Stimulated activated memory B cell treated with anti-CD40 and anti-IgM and Interleukin-4, amounts not matched to agents 10 μg/mL and 1 μg/mL and 100 μg/mL, for 72 hours (primary cell): Measurements from ENCODE around the gene SIRPB2.
A peak's percentile ranks its signal among the peaks of the same experiment; 100 is the strongest.
"Not testable (repeated sequence)": the region's sequence is repeated elsewhere in the genome, so short reads cannot be mapped to it uniquely, and the experiment has no call there.

Experiments
- ATAC-seq: fragments of 150-1000 bp; cut with Tn5 transposase; 2 replicates; pipeline ENCODE4 v1.10.0; 2021
- H3K27ac Mint-ChIP-seq: one replicate; pipeline ENCODE4 v1.8.0; 2022; ENCODE audit warnings: mild to moderate bottlenecking, mixed read lengths
- H3K27me3 Mint-ChIP-seq: one replicate; pipeline ENCODE4 v1.8.0; 2022; ENCODE audit warnings: mixed read lengths
- H3K36me3 Mint-ChIP-seq: one replicate; pipeline ENCODE4 v1.8.0; 2022; ENCODE audit warnings: mixed read lengths
- H3K4me1 Mint-ChIP-seq: one replicate; pipeline ENCODE4 v1.8.0; 2022; ENCODE audit warnings: mixed read lengths
- H3K4me3 Mint-ChIP-seq: one replicate; pipeline ENCODE4 v1.8.0; 2022; ENCODE audit warnings: mild to moderate bottlenecking, moderate library complexity, mixed read lengths
- H3K9me3 Mint-ChIP-seq: one replicate; pipeline ENCODE4 v1.8.0; 2022; ENCODE audit warnings: mixed read lengths

SIRPB2 gene

GRCh38 chr20:1509237-1509636 lies 18.0 kb upstream of the SIRPB2 start:
- ATAC-seq: peak; percentile 61
- no peak overlapping the region for H3K4me3 Mint-ChIP-seq

GRCh38 chr20:1508574-1508973 lies 17.4 kb upstream of the SIRPB2 start:
- Mint-ChIP-seq H3K4me3 (no peak overlapping the region), H3K9me3 (peaks cover 5% of the 10 kb centered on the region), H3K27me3 (peaks cover 24% of the 10 kb centered on the region), H3K27ac (no peak overlapping the region), H3K4me1 (peaks cover 2% of the 10 kb centered on the region), H3K36me3 (no peaks in the 10 kb centered on the region)
- no peak for ATAC-seq

More at GRCh38 chr20:1509237-1509636, 18.0 kb upstream of the SIRPB2 start:
- H3K27me3 Mint-ChIP-seq: peaks cover 20% of the 10 kb centered on the region
- H3K36me3 Mint-ChIP-seq: no peaks in the 10 kb centered on the region
- H3K9me3 Mint-ChIP-seq: peaks cover 6% of the 10 kb centered on the region
- H3K4me1 Mint-ChIP-seq: no peaks in the 10 kb centered on the region
- H3K27ac Mint-ChIP-seq: no peak overlapping the region

GRCh38 chr20:1507276-1507675 lies 16.1 kb upstream of the SIRPB2 start:
- H3K4me3 Mint-ChIP-seq: no peak overlapping the region
- no peak for ATAC-seq
- H3K4me1 Mint-ChIP-seq: peaks cover 8% of the 10 kb centered on the region
- H3K27ac Mint-ChIP-seq: no peak overlapping the region
- H3K36me3 Mint-ChIP-seq: no peaks in the 10 kb centered on the region
- peaks cover 37% of the 10 kb centered on the region for H3K27me3 Mint-ChIP-seq
- no peaks in the 10 kb centered on the region for H3K9me3 Mint-ChIP-seq

- Mint-ChIP-seq H3K27me3 (peaks cover 39% of the 10 kb centered on the region), H3K27ac (no peak overlapping the region), H3K4me1 (peaks cover 8% of the 10 kb centered on the region), H3K4me3 (no peak overlapping the region), H3K9me3 (no peaks in the 10 kb centered on the region), H3K36me3 (no peaks in the 10 kb centered on the region)
- no peak for ATAC-seq
Measured at GRCh38 chr20:1505871-1506270, 14.7 kb upstream of the SIRPB2 start.

GRCh38 chr20:1505361-1505760 lies 14.1 kb upstream of the SIRPB2 start:
- Mint-ChIP-seq H3K36me3 (no peaks in the 10 kb centered on the region), H3K27me3 (peaks cover 42% of the 10 kb centered on the region), H3K4me3 (no peak overlapping the region), H3K9me3 (no peaks in the 10 kb centered on the region), H3K4me1 (peaks cover 12% of the 10 kb centered on the region), H3K27ac (no peak overlapping the region)
- no peak for ATAC-seq

GRCh38 chr20:1503564-1504227 lies 12.5 kb upstream of the SIRPB2 start:
- H3K36me3 Mint-ChIP-seq: no peaks in the 10 kb centered on the region
- H3K27ac Mint-ChIP-seq: no peak overlapping the region
- no peak overlapping the region for H3K4me3 Mint-ChIP-seq
- peak; percentile 98 for ATAC-seq
- peaks cover 59% of the 10 kb centered on the region for H3K27me3 Mint-ChIP-seq
- H3K9me3 Mint-ChIP-seq: no peaks in the 10 kb centered on the region
- H3K4me1 Mint-ChIP-seq: peaks cover 14% of the 10 kb centered on the region

DNA sequence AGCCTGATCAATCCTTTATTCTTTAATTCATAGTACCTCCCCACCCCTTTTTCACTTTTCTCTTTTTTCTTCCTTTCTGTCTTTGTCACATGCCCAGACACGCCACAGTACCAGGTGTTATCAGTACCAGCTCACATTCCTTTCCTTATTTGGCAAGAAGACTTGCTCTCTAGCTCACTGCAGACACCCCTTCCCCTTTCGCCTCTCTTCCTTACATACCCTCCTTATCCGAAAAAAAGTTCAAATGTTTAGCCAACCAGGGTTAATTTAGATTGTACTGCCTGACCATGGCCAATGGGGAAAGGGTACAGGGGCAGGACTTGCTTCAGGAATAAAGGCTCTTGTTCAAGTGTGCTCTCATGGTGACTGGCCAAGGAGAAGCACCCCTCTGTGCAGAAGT lies 9.3 kb upstream of the SIRPB2 start:
- ATAC-seq: no peak
- H3K27ac Mint-ChIP-seq: no peak overlapping the region
- H3K4me1 Mint-ChIP-seq: peaks cover 14% of the 10 kb centered on the region
- H3K4me3 Mint-ChIP-seq: no peak overlapping the region
- no peaks in the 10 kb centered on the region for H3K9me3 Mint-ChIP-seq
- no peaks in the 10 kb centered on the region for H3K36me3 Mint-ChIP-seq
- H3K27me3 Mint-ChIP-seq: peaks cover 77% of the 10 kb centered on the region

DNA sequence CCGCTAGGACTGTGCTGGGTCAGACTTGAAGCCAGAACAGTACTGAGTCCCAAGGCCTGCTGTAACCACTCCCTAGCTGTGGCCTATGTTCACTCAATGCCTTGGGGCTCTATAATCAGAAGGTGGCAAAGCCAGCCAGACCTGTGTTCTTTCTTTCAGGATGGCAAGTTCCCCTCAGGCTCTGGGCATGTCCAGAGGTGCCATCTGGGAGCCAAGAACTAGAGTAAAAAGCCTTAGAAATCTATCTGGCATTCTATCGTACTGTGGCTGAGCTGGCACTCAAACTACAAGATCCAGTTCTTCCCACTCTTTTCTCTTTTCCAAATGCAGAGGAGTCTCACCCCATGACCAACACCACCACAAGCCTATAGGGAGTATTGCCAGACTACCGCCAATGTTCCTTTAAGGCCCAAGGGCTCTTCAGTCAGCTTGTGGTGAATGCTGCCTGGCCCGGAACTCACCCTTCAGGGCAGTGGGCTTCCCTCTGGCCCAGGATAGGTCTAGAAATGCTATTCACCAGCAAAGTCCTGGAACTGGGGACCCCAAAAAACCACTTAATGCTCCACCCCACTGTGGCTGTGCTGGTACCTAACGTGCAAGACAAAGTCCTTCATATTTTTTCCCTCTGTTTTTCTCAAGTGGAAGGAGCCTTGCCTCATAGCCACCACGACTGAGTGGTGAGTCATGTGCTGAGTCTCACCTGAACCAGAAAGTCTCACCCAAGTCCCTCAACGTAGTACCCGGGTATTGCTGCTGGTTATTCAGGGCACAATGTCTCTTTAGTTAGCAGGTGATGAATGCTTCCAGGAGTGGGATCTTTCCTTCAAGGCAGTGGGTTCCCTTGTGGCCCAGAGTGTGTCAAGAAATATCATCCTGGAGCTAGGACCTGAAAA lies 8.6 kb upstream of the SIRPB2 start:
- Mint-ChIP-seq H3K27ac (no peak overlapping the region), H3K4me3 (no peak overlapping the region), H3K4me1 (peaks cover 20% of the 10 kb centered on the region), H3K9me3 (no peaks in the 10 kb centered on the region), H3K36me3 (no peaks in the 10 kb centered on the region), H3K27me3 (peaks cover 77% of the 10 kb centered on the region)
- no peak for ATAC-seq

- Mint-ChIP-seq H3K27me3 (peaks cover 62% of the 10 kb centered on the region), H3K4me1 (peaks cover 29% of the 10 kb centered on the region)
- not testable (repeated sequence) for H3K9me3 Mint-ChIP-seq, H3K36me3 Mint-ChIP-seq, H3K27ac Mint-ChIP-seq, ATAC-seq, H3K4me3 Mint-ChIP-seq
Measured at GRCh38 chr20:1497371-1497770, 6.2 kb upstream of the SIRPB2 start.

DNA sequence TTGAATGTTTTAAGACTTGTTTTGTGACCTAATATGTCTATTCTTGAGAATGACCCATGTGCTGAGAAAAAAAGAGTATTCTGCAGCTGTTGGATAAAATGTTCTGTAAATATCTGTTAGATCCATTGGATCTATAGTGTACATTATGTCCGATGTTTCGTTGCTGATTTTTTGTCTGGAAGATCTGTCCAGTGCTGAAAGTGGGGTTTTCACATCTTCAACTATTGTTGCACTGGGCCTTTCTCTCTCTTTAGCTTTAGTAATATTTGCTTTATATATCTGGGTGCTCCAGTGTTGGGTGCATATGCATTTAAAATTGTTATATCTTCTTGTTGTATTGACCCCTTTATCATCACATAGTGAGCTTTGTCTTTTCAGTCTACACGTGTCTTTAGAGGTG lies 5.7 kb upstream of the SIRPB2 start:
- peaks cover 34% of the 10 kb centered on the region for H3K4me1 Mint-ChIP-seq
- H3K27ac Mint-ChIP-seq: no peak overlapping the region
- H3K36me3 Mint-ChIP-seq: no peaks in the 10 kb centered on the region
- ATAC-seq: no peak
- no peaks in the 10 kb centered on the region for H3K9me3 Mint-ChIP-seq
- H3K4me3 Mint-ChIP-seq: no peak overlapping the region
- H3K27me3 Mint-ChIP-seq: peaks cover 58% of the 10 kb centered on the region

- Mint-ChIP-seq H3K9me3 (no peaks in the 10 kb centered on the region), H3K27me3 (peaks cover 36% of the 10 kb centered on the region), H3K36me3 (no peaks in the 10 kb centered on the region), H3K27ac (no peak overlapping the region), H3K4me1 (peaks cover 38% of the 10 kb centered on the region), H3K4me3 (no peak overlapping the region)
- no peak for ATAC-seq
Measured at GRCh38 chr20:1494436-1494835, 3.2 kb upstream of the SIRPB2 start.

- Mint-ChIP-seq H3K27me3 (peaks cover 36% of the 10 kb centered on the region), H3K36me3 (no peaks in the 10 kb centered on the region), H3K9me3 (no peaks in the 10 kb centered on the region), H3K4me3 (no peak overlapping the region), H3K4me1 (peaks cover 38% of the 10 kb centered on the region), H3K27ac (no peak overlapping the region)
- ATAC-seq: no peak
Measured at GRCh38 chr20:1493536-1493935, 2.3 kb upstream of the SIRPB2 start.

- Mint-ChIP-seq H3K27me3 (peaks cover 27% of the 10 kb centered on the region), H3K27ac (no peak overlapping the region), H3K4me1 (peaks cover 38% of the 10 kb centered on the region), H3K4me3 (no peak overlapping the region), H3K36me3 (no peaks in the 10 kb centered on the region), H3K9me3 (no peaks in the 10 kb centered on the region)
- ATAC-seq: peak; percentile 81
Measured at GRCh38 chr20:1491860-1492642, 831 bp upstream of the SIRPB2 start.

- peaks cover 19% of the 10 kb centered on the region for H3K27me3 Mint-ChIP-seq
- no peaks in the 10 kb centered on the region for H3K36me3 Mint-ChIP-seq
- H3K4me3 Mint-ChIP-seq: no peak overlapping the region
- no peaks in the 10 kb centered on the region for H3K9me3 Mint-ChIP-seq
- no peak overlapping the region for H3K27ac Mint-ChIP-seq
- H3K4me1 Mint-ChIP-seq: peaks cover 38% of the 10 kb centered on the region
- no peak for ATAC-seq
Measured at GRCh38 chr20:1490643-1491195, 501 bp downstream of the SIRPB2 start.
